ENCODE measurements around the gene C2orf92. TPM values are rescaled to one million over a fixed set of nuclear protein-coding genes. Genes with fewer than 3 reads are reported as not detected.

C2orf92 gene
- total and polyA plus RNA-seq, 12 donors: 1.2 to 50.0 (median 5.5) TPM

GRCh38 chr2:97712693-97713295, 43.3 kb downstream of the C2orf92 start:
- DNase-seq: no peak
- Histone ChIP-seq H3K27ac (no peak overlapping the region), H3K4me3 (no peak overlapping the region), H3K4me1 (replicated peaks in 1 of 2) (no peaks in the 10 kb centered on the region), H3K36me3 (replicated peaks in 1 of 2) (no peaks in the 10 kb centered on the region), H3K9me3 (replicated peaks in 1 of 3) (no peaks in the 10 kb centered on the region), H3K27me3 (no peaks in the 10 kb centered on the region)
- TF ChIP-seq POLR2A (IDR thresholded peaks at IDR 0.05) (no peak), CTCF (IDR thresholded peaks at IDR 0.05) (no peak)
- intact Hi-C loops (cut with DNase I): no loop called here
- 71 to 79% (median 74%) methylated on average over 7 to 11 of the region's 11 CpGs for WGBS, 4 donors

DNA sequence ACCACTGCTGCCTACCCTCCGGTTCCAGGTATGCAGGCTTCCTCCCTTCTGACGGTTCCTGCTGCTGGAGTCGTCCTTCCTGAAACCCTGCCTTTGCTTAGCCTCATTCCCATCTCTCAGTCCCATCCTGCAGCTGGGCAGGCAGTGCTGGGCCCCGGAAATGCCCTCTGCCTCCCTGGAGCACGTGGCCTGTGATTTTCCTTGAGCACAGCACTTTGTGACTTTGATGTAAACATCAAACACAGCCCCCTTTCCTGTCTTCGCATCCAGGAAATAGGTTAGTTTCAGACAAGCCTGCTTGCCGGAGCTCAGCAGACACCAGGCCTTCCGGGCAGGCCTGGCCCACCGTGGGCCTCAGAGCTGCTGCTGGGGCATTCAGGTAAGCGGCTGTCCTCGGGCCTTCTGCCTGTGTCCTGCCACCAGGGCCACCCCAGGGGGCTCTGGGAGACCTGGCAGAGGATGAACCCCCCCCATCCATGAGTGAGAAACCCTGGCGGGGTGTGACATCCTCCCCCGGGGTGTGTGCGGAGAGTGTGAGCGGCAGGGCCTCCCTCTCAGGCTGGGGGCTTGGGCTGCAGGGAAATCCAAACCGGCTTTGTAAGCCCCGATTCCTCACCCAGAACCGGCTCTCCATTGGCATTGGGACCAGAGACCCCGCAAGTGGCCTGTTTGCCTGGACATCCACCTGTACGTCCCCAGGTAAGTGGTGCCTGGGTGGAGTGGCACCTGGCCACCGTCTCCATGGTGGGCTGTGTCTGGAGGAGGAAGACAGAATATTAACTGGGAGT, 44.0 kb downstream of the C2orf92 start, which contains the start of gene ZAP70:
Gene ZAP70 (plus strand): TSS at position 281 of the 788 bp plus-strand sequence. CDS start 10,461 bp downstream, outside the sequence.
- TF ChIP-seq CTCF (IDR thresholded peaks at IDR 0.05) (no peak), POLR2A (IDR thresholded peaks at IDR 0.05) (no peak)
- WGBS, 4 donors: 72 to 83% (median 75%) methylated on average over 8 to 21 of the region's 21 CpGs
- H3K9me3 ChIP-seq (replicated peaks in 1 of 3): no peaks in the 10 kb centered on the region
- intact Hi-C loops (cut with DNase I): no loop called here
- no peak within 1 kb of the TSS for H3K27ac ChIP-seq
- H3K36me3 ChIP-seq (replicated peaks in 1 of 2): no peaks in the 10 kb centered on the region
- H3K4me1 ChIP-seq (replicated peaks in 1 of 2): no peaks in the 10 kb centered on the region
- H3K27me3 ChIP-seq: no peaks in the 10 kb centered on the region
- H3K4me3 ChIP-seq: no peak within 1 kb of the TSS
- no peak for DNase-seq

DNA sequence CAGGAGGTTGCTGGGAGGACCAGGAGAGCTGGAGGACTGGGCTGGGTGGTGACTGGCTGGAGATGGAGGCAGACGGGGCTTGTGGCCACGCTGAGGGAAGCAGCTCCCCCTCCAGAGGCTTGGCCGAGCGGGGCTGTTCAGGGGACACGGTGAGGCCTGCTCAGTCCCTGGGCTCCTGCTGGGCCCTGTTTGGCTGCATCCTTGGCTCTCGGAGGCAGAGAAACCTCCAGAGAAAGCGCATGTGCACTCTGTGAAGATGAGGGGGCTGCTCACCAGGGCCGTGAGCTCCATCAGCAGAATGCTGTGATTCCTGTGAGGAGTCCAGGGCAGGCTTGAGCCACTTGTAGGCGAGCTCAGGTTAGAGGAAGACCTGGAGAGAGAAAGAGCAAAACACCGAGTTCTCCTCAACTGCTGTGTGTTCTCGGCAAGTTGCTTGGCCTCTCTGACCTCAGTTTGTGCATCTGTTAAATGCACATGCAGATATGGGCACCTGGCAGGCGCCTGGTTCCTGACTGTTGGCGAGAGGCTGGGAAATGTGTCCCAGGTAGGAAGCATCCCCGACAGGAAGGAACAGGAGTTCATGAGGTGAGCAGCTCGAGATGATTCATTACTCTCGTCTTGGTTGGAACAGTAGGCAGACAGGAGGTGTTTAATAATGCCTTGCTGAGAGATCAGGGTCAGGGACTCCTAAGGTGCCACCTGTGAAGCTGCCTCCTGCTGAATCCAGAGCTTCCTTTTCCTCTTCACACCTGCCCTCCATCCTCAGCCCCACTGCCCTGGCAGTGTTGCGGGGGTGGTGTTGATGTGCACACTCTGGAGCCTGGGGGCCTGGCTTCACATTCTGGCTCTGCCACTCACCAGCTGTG, 44.8 kb downstream of the C2orf92 start:
- H3K4me3 ChIP-seq: no peak overlapping the region
- intact Hi-C loops (cut with DNase I): no loop called here
- H3K27ac ChIP-seq: no peak overlapping the region
- no peak for DNase-seq
- no peaks in the 10 kb centered on the region for H3K9me3 ChIP-seq (replicated peaks in 1 of 3)
- no peaks in the 10 kb centered on the region for H3K36me3 ChIP-seq (replicated peaks in 1 of 2)
- H3K27me3 ChIP-seq: no peaks in the 10 kb centered on the region
- no peaks in the 10 kb centered on the region for H3K4me1 ChIP-seq (replicated peaks in 1 of 2)
- 71 to 79% (median 73%) methylated on average over 10 to 17 of the region's 17 CpGs for WGBS, 4 donors
- no peak for TF ChIP-seq CTCF (IDR thresholded peaks at IDR 0.05)
- TF ChIP-seq POLR2A (IDR thresholded peaks at IDR 0.05): no peak
